Measurements from ENCODE around the gene GLIPR1.

The GLIPR1 gene

DNA sequence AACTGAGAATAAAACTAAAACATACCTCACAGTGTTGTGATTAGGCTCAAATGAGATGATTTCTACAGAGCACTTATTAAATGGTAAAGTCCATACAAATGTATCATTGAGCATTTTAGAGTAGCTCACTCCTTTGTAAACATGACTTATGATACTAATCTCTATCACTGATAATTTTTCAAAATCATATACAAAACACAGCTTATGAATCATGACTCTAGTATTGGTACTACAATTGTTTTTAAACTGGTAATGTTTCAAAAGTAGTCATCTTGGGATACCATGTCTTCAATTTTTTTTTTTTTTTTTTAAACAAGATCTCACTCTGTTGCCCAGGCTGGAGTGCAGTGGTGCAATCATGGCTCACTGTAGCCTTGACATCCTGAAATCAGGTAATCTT is 70.9 kb downstream of the GLIPR1 start:
- in situ Hi-C loops (cut with HindIII; ENCODE audit: low sequenced_read_pairs), result no loop called here

DNA sequence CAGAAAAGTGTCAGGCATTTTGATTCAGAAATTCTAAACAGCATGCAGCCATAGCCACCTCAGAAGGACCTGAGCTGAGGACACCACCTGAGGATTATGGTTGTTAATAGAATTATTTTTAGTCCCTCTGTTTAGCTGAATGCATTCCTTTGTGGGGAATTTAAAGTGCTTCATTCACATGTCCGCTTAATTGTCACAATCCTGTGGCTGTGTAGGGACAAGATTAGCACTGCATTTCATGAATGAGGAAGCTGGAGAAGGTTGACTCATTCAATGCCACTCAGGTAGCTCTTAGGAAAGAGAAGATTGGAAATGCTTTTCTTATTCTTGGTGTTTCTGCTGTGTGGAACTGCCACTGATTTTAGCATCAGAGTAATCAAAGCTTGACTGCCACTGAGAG is 72.8 kb downstream of the GLIPR1 start:
- in situ Hi-C loops (cut with HindIII; ENCODE audit: low sequenced_read_pairs), result no loop called here
